Tibial nerve (tissue), 3 donors: ENCODE data around the gene KRT1.

Source experiments
- POLR2A ChIP-seq, 2 donors: fragments of 450-650 bp; IDR thresholded peaks; one replicate each; pipeline ENCODE4 v1.6.1; 2017; ENCODE audit warnings: antibody characterized with exemption in 2 of 2, mild to moderate bottlenecking in 2 of 2, moderate library complexity in 2 of 2
- TF ChIP-seq, protein P1 (sequence below), 5 experiments: fragments of 200-600 bp in 3 of 5; fragments of 450-650 bp in 2 of 5; sonication (generic) in 3 of 5; IDR thresholded peaks; one replicate each; pipeline ENCODE4 v1.5.1; 2016 to 2019; ENCODE audit warnings: antibody characterized with exemption in 5 of 5, mild to moderate bottlenecking in 3 of 5, moderate library complexity in 2 of 5

DNA sequence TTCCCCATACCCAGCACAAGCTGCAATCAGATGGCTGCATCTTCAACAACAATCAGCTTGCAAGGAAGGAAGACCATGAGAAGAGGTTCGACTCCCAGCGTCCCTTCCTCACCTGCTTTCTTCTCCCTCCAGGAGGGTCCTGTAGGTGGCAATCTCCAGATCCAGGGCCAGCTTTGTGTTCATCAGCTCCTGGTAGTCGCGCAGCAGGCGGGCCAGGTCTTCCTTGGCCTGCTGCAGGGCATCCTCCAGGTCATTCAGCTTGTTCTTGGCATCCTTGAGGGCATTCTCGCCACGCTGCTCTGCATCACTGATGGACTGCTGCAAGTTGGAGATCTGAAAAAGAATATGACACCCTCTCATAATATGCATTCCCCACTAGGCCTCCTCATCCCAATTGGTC, 4.0 kb downstream of the KRT1 start:
- TF ChIP-seq, protein P1, sequence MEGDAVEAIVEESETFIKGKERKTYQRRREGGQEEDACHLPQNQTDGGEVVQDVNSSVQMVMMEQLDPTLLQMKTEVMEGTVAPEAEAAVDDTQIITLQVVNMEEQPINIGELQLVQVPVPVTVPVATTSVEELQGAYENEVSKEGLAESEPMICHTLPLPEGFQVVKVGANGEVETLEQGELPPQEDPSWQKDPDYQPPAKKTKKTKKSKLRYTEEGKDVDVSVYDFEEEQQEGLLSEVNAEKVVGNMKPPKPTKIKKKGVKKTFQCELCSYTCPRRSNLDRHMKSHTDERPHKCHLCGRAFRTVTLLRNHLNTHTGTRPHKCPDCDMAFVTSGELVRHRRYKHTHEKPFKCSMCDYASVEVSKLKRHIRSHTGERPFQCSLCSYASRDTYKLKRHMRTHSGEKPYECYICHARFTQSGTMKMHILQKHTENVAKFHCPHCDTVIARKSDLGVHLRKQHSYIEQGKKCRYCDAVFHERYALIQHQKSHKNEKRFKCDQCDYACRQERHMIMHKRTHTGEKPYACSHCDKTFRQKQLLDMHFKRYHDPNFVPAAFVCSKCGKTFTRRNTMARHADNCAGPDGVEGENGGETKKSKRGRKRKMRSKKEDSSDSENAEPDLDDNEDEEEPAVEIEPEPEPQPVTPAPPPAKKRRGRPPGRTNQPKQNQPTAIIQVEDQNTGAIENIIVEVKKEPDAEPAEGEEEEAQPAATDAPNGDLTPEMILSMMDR (IDR thresholded peaks at IDR 0.05), result no peak
- no peak for TF ChIP-seq POLR2A (IDR thresholded peaks at IDR 0.05)
